Stimulated activated CD4-positive, alpha-beta T cell treated with anti-CD3 and anti-CD28 coated beads, Interleukin-1b, Interleukin-23, amount 100 ng/mL, for 1 hour (primary cell): Measurements from ENCODE around the gene PTPRA.
A peak's percentile ranks its signal among the peaks of the same experiment; 100 is the strongest.
"Not testable (repeated sequence)": the region's sequence is repeated elsewhere in the genome, so short reads cannot be mapped to it uniquely, and the experiment has no call there.

Experiments used
- DNase-seq, 2 donors: peaks; one replicate each; pipeline ENCODE4 v3.0.0-alpha.2; 2020; ENCODE audit warnings: low read depth in 2 of 2

PTPRA gene

GRCh38 chr20:3043322-3043721 is 170.0 kb downstream of the PTPRA start, which contains the start of gene GNRH2:
Gene GNRH2, plus strand, starts transcription at chr20:3043622. Its CDS starts 793 bp downstream, at chr20:3044415.
- no peak for DNase-seq

DNA sequence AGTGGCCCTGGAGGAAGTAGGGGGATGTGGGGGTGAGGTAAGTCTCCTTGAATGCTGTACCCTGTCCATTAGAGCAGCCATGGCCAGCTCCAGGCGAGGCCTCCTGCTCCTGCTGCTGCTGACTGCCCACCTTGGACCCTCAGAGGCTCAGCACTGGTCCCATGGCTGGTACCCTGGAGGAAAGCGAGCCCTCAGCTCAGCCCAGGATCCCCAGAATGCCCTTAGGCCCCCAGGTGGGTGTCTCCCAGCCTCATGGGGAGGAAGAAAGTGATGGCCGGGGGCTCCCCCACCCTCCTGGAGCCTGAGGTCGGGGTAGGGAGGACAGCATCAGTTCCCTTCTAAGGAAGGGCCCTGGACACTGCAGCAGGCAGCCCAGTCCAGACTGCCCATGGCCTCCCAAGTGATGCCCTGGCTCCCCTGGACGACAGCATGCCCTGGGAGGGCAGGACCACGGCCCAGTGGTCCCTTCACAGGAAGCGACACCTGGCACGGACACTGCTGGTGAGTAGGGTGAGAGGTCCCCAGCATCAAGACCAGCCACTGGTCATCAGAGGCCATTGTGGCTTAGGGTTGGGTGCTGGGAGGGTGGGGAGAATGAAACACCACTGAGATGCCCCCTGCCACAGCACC is 171.2 kb downstream of the PTPRA start:
- DNase-seq, result no peak

DNA sequence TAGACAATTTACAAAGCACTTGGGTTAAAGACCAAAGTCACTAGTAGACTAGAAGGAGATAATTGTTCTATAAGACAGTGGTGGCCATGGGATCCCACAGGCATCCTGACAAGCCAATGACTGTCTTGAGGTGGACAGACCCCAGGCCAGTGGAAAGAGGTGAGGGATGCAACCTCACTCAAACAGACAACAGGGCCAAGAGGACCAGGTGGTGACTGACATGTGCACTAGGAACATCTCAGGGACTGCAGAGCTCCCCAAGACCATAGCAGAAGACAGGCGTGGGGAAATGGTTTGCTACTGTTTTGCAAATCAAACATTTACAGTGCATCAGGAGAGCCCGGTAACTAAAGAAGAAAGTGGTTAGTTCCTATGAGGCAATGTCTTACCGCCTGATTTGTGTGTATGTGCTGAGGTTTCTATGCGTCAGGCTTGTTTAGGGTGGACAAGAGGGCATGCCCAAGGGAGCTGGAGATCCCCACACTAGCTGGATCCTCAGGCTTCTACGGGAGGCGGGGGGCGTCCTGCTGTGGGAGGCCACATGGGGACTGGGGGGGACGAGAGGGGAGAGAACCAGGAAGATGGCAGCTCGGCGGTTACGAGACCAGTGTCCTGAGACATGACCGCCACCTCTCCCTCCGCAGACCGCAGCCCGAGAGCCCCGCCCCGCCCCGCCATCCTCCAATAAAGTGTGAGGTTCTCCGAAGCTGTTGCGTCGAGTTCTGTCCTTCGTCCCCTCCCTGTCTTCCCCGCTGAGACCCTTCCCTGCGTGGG is 171.9 kb downstream of the PTPRA start:
- DNase-seq, result no peak

DNA sequence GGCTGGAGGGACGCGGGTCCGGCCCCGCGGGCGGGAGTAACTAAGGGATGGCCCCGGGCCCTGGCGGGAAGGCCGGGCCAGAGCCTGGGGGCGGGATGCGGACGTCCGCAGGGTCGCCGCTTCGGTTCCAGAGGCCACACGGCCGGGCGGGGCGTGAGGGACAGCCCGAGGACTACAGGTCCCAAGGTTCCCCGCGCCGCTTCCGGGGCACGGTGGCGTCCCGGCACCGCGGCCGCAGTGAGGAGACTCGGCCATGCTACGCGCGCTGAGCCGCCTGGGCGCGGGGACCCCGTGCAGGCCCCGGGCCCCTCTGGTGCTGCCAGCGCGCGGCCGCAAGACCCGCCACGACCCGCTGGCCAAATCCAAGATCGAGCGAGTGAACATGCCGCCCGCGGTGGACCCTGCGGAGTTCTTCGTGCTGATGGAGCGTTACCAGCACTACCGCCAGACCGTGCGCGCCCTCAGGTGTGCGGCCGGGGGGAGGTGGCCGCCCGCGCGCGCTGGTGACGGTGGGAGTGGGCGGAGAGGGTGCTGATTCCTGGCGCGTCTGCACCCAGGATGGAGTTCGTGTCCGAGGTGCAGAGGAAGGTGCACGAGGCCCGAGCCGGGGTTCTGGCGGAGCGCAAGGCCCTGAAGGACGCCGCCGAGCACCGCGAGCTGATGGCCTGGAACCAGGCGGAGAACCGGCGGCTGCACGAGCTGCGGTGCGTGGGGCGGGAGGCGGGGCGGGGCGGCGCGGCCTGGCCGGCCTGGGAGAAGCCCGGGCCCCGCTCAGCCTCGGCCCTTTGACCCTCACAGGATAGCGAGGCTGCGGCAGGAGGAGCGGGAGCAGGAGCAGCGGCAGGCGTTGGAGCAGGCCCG is 172.8 kb downstream of the PTPRA start, which contains the start of gene MRPS26:
Gene MRPS26 (plus strand): TSS at position 237 of the 861 bp plus-strand sequence. CDS start 17 bp downstream, at position 254.
- DNase-seq, result peak; percentile 32 to 65

DNA sequence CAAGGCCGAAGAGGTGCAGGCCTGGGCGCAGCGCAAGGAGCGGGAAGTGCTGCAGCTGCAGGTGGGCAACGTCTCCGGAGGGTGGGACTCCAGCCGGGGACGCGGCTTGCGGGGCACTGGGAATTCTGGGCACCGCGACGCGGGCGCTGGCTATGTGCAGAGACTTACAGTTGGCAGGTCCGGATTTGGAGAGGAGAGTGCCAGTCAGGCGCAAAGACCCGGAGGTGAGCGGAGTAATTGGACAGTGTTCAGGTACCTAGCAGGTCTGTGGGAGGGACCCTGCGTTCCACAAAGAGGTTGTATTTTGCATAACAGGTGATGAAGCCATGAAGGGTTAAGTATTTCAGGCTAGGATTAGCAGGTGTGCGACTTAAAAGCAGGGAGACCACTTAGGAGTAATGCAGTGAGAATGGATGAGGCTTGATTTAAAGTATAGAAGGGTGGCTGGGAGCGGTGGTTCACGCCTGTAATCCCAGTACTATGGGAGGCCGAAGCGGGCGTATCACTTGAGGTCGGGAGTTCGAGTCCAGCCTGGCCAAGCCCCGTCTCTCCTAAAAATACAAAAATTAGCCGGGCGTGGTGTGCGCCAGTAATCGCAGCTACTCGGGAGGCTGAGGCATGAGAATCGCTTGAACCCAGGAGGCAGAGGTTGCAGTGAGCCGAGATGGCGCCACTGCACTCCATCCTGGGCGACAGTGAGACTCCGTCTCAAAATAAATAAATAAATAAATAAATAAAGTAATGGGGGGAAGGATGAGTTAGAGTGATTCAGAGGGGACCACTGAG is 173.6 kb downstream of the PTPRA start:
- DNase-seq, result no peak

DNA sequence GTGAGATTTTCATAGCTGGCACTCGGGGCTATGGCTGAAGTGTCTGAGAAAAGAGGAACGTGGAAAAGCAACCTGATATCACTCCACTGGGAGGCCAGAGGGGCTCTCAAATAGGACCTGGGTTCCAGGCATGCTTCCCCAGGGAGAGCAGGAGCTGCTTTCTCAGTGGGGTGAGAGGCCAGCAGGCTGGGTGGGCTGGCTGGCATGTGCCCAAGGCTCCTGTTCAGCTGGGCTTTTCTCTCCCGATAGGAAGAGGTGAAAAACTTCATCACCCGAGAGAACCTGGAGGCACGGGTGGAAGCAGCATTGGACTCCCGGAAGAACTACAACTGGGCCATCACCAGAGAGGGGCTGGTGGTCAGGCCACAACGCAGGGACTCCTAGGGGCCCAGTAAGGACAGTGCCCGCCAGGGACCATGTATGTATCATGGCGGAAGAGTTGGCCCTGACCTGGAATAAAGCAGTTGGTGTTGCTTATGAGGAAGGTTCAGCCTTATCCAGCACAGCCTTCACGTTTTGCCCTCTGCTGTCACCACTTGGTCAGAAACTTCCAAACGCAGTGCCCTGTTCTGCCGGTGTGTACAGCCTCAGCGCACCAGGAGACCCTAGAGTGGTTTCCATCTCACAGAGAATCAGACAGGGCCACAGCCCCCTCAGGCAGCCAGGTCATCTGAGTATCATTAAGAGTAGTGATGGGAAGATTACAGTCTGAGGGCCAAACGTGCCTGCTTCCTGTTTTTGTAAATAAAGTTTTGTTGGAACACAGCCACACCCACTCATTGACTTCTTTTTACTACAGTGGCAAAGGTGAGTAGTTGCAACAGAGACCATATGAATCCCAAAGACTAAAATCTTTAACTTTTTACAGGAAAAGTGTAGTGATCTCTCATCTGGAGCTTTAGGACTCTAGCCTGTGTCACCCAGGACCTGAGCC is 174.5 kb downstream of the PTPRA start:
- no peak for DNase-seq

DNA sequence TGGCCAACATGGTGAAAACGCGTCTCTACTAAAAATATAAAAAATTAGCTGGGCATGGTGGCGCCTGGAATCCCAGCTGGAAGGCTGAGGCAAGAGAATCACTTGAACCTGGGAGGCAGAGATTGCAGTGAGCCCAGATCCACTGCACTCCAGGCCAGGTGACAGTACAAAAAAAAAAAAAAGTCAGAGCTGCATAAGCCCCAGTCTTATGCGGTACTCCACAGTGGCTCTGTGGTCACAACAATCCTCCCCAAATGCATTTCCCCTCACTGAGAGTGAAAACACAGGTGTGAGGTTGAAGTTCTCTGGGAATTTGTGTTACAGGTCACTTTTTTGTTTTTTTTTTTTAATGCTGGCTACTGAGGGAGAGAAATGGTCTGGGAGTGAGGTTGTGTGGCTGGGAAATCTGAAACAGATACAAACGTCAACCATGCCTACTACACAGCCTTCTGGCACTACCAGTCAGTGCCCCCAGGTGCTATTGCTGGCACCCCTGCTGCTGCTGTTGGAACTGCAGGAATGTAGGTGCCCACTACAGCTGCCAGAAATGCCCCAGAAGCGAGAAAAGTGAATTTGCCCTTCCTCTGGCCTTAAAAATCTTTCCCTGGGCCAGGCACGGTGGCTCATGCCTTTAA is 178.2 kb downstream of the PTPRA start:
- no peak for DNase-seq

DNA sequence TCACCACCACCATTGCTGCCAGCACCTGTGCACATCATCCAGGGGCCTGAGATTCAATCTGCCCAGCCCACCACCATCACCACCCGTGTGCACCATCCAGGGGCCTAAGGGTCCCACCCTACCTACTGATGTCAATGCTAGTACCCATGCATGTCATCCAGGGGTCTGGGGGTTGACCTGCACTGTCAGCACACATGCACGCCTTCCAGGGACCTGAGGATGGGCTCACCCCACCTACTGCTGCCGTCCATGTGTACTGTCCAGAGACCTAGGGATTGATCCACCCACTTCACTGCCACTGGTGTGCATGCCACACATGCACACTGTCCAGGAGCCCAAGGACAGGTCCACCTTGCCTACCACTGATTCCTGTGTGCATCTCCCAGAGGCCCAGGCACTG is 186.2 kb downstream of the PTPRA start:
- no peak for DNase-seq

GRCh38 chr20:3064119-3064518 is 190.8 kb downstream of the PTPRA start:
- not testable (repeated sequence) for DNase-seq

DNA sequence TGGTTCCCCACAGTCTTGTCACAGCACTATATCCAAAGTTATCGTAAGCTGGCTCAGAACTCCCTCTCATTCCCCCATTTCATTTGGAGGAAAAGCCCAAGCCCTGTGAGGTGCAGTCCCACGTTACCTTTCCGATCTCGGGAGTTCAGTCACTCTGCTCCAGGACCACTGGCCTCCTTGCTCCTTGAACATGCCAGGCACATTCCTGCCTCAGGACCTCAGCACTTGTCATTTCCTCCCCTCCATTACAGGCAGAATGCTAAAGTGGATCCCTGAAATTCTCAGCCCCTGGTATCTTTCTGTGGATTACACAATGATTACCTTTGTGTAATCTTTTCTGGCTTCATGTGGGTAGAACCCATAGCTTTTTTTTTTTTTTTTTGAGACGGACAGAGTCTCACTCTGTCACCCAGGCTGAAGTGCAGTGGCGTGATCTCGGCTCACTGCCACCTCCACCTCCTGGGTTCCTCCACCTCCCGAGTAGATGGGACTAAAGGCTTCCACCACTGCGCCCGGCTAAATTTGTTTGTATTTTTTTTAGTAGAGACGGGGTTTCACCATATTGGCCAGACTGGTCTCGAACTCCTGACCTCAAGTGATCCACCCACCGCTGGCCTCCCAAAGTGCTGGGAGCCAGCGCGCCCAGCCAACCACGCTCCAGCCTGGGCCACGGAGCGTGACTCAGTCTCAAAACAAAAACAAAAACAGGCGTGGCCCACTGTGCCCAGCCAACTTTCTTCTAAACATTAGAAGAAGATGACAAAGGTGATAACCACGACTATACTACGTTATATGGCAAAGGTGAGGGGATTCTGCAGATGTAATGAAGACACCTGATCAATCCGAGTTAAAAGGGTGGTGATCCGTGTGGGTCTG is 194.1 kb downstream of the PTPRA start:
- DNase-seq, result no peak

DNA sequence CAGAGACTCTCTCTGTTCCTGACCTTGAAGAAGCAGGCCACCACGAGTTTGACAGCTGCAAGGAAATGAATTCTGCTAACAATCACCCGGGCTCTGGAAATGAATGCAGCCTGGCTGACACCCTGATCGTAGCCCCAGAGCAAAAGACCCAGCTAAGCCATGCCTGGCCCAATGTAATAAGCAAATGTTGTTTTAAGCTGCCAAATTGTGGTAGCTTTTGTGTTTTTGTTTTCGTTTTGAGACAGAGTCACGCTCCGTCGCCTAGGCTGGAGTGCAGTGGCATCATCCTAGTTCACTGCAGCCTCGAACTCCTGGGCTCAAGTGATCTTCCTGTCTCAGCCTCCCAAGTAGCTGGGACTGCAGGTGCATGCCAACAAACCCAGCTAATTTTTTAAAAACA is 194.8 kb downstream of the PTPRA start:
- DNase-seq, result no peak

DNA sequence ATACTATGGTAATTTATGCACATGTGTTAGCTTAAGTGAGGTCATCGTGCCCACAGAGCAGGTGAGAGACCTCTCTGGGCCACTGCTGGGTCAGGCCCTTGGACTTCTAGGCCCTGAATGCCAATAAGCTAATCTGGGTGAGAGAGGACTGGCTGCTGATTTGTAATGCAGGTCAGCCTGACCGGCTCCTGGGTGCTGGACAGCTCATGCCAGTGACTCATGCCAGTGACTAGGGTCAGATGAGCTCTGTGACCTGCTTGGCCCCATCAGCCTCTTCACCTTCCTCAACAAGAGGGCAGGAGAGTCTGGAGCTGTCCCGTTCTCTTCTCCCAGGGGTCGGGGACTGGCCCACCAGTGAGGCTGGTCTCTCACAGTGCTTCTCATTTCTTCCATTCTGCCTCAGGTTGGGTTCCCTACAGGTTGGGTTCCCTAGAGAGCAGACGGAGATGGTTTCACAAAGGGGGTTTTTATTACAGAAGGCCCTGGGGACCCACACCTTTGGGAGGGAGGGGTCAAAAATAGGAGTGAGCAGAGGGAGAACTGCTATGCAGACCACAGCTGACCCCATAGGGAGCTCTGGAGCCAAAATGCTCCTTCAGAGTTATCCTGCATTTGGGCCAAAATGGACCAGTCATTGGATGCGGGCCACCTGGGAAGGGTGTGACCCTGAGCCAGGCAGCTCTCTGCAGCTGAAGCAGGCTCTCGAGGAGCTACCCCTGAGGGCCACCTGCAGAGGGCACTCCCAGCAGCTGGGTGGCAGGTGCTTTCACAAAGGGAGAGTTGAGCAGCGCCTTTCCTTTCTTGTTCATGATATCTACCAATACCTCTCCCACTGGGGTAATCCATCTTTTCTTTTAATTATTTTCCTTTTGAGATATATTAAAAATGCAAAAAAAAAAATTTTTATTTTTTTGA is 196.0 kb downstream of the PTPRA start:
- DNase-seq, result no peak

- DNase-seq, result no peak
Measured at GRCh38 chr20:3070725-3071124, 197.4 kb downstream of the PTPRA start.

GRCh38 chr20:3071266-3071609 is 198.0 kb downstream of the PTPRA start:
- DNase-seq, result no peak

- DNase-seq, result peak; percentile 45 to 51
Measured at GRCh38 chr20:3071610-3072529, 198.6 kb downstream of the PTPRA start, which contains the start of gene OXT. Gene OXT, plus strand, starts transcription at chr20:3071620. Its CDS starts 36 bp downstream, at chr20:3071656.

- no peak for DNase-seq
Measured at GRCh38 chr20:3072530-3073250, 199.4 kb downstream of the PTPRA start.
